ENCODE data around the gene ZNF566. TPM values are rescaled to one million over a fixed set of nuclear protein-coding genes. Genes with fewer than 3 reads are reported as not detected.

ZNF566 gene
- polyA plus RNA-seq, 1 of the 3 experiments (the other 2 are of a cell fraction): 1.7 TPM

GRCh38 chr19:36497001-36497400, 7.6 kb upstream of the ZNF566 start:
- CTCF ChIA-PET: no interaction called here

More at GRCh38 chr19:36497001-36497400, 7.6 kb upstream of the ZNF566 start:
- Histone ChIP-seq H3K27ac (ENCODE audit: low read depth in 2 of 2, low read length in 1 of 2) (no peak overlapping the region), H3K9me2 (no peaks in the 10 kb centered on the region), H3K36me3 (replicated peaks in 1 of 2; ENCODE audit: control insufficient read depth in 1 of 2, insufficient read depth in 2 of 2, low read length in 1 of 2) (no peaks in the 10 kb centered on the region), H3K79me2 (ENCODE audit: insufficient read depth) (no peaks in the 10 kb centered on the region), H2AFZ (ENCODE audit: low read depth) (no peak overlapping the region), H3K27me3 (ENCODE audit: insufficient read depth) (no peaks in the 10 kb centered on the region), H3K4me2 (no peak overlapping the region), H3F3A (replicated peaks; ENCODE audit: insufficient read depth) (no peaks in the 10 kb centered on the region), H3K4me1 (ENCODE audit: control insufficient read depth in 1 of 2, insufficient read depth in 2 of 2, low read depth in 1 of 2, low read length in 1 of 2) (no peaks in the 10 kb centered on the region), H4K20me1 (ENCODE audit: insufficient read depth) (no peaks in the 10 kb centered on the region), H3K9me3 (no peaks in the 10 kb centered on the region; the same call in 1 of the 2 replicates), H3K9ac (no peak overlapping the region), H3K4me3 (ENCODE audit: low read depth in 2 of 2, low read length in 1 of 2) (no peak overlapping the region)
- WGBS (ENCODE audit: low lambda C conversion rate): 69% methylated on average over 16 of the region's 17 CpGs
- TF ChIP-seq YY1 (IDR thresholded peaks at IDR 0.05; ENCODE audit: low read depth) (no peak), REST (IDR thresholded peaks at IDR 0.05; ENCODE audit: low read depth, low read length) (no peak), TAF1 (IDR thresholded peaks at IDR 0.05; ENCODE audit: borderline replicate concordance, low read depth, low read length) (no peak), TEAD4 (IDR thresholded peaks at IDR 0.05; ENCODE audit: borderline replicate concordance, insufficient read depth) (no peak), EZH2phosphoT487 (IDR thresholded peaks at IDR 0.05; ENCODE audit: borderline replicate concordance, low read depth) (no peak), FOXM1 (IDR thresholded peaks at IDR 0.05; ENCODE audit: low read depth) (no peak), GATA2 (CRISPR knock-in tag; IDR thresholded peaks at IDR 0.05) (no peak), ZBTB33 (IDR thresholded peaks at IDR 0.05; ENCODE audit: borderline replicate concordance, low read depth) (no peak), USF1 (IDR thresholded peaks at IDR 0.05; ENCODE audit: borderline replicate concordance, low read depth) (no peak), GABPA (IDR thresholded peaks at IDR 0.05; ENCODE audit: low read depth) (no peak), SMC3 (IDR thresholded peaks at IDR 0.05; ENCODE audit: low read depth, low read length) (no peak), RAD21 (IDR thresholded peaks at IDR 0.05; ENCODE audit: low read length) (no peak), RXRA (IDR thresholded peaks at IDR 0.05; ENCODE audit: borderline replicate concordance, low read depth) (no peak), FOSL2 (IDR thresholded peaks at IDR 0.05; ENCODE audit: borderline replicate concordance, low read depth) (no peak), SIN3A (IDR thresholded peaks at IDR 0.05; ENCODE audit: borderline replicate concordance, low read depth, low read length) (no peak), TCF12 (IDR thresholded peaks at IDR 0.05) (no peak)
- POLR2A ChIA-PET: no interaction called here
- no peak for DNase-seq
